Stimulated activated CD4-positive, alpha-beta T cell treated with anti-CD3 and anti-CD28 coated beads, Interleukin-15, amount 100 ng/mL, for 24 hours (primary cell): Measurements from ENCODE around the gene CPED1.
"Not testable (repeated sequence)": the region's sequence is repeated elsewhere in the genome, so short reads cannot be mapped to it uniquely, and the experiment has no call there.

Experiments
- DNase-seq: peaks from one replicate; pipeline ENCODE4 v3.0.0-alpha.2; 2020

Gene CPED1

GRCh38 chr7:121300685-121301420 is 312.3 kb downstream of the CPED1 start:
- DNase-seq = no peak

GRCh38 chr7:121301446-121302213 is 313.1 kb downstream of the CPED1 start:
- no peak for DNase-seq

- DNase-seq = peak; percentile 5
Observed at GRCh38 chr7:121302214-121302745, 313.8 kb downstream of the CPED1 start.

GRCh38 chr7:121303422-121304101 is 315.1 kb downstream of the CPED1 start:
- no peak for DNase-seq

DNA sequence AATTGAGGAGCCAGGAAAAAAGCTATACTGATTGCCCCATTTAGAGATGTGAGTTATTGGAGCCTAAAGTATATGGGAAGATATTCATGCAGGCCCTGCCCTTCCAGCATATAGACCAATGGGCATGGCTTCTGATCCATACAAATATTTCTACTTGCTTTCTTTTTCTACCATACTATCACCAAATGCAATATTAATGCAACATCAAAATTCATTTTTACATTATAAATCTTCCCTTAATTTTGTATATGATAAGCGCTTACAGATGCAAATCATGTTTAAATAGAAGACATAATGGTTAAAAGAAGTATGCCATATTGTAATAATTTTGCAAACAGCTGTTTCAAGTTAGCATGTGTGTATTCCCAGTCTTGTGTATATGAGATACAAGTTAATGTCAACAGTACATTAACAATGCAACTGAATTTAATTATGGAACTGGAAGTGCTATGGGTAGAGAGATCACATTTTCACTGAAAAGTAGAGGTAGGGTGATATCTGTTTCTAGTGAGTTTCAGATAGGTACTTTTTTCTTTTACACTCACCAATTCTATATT is 315.7 kb downstream of the CPED1 start:
- DNase-seq = no peak

GRCh38 chr7:121305109-121305508 is 316.6 kb downstream of the CPED1 start:
- DNase-seq = no peak

GRCh38 chr7:121306565-121306964 is 318.1 kb downstream of the CPED1 start:
- DNase-seq = no peak

GRCh38 chr7:121307021-121307574 is 318.6 kb downstream of the CPED1 start:
- DNase-seq = no peak

GRCh38 chr7:121313220-121313792 is 324.8 kb downstream of the CPED1 start:
- no peak for DNase-seq

DNA sequence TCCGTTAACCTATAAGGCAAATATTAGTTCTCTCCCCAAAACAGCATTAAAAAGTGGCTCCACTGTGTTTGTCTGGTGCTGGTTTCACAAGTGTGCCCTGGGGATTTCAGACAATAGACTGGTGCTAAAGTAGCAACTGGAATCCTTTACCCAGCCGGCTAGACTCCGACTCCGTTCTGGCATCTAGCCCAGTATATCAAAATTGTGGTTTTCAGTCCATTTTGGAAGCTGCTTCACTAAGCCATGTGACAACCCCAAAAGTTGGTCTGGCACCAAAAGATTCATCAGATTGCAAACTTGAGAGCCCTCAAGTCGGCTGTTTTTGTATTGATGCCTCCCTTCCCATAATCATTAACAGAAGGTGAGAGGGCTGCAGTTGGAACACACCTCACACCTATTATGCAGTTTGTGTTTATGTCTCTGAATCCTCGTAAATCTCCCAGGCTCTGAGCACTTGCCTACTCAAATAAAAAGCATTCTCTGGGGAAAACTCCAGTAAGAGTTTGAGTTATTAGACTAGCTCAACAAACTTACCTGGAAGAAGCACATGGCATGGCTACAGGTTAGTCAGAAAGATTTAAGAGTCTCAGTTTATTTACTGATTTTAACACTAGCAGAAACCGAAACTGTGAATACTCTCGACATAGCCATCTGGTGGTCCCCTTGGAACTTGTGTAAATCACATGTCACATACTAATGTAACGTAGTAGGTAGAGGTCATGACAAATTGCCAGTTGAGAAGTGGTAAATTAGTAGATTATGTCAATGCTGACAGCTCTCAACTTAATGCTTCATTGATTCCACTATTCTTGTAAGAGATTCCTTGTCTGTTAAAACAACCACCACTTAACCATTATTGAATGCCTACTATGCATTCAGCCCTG is 325.5 kb downstream of the CPED1 start:
- DNase-seq = no peak

- not testable (repeated sequence) for DNase-seq
Observed at GRCh38 chr7:121315170-121315569, 326.7 kb downstream of the CPED1 start.

GRCh38 chr7:121322460-121322859 is 333.9 kb downstream of the CPED1 start:
- no peak for DNase-seq

GRCh38 chr7:121323515-121324302 is 335.2 kb downstream of the CPED1 start:
- no peak for DNase-seq

DNA sequence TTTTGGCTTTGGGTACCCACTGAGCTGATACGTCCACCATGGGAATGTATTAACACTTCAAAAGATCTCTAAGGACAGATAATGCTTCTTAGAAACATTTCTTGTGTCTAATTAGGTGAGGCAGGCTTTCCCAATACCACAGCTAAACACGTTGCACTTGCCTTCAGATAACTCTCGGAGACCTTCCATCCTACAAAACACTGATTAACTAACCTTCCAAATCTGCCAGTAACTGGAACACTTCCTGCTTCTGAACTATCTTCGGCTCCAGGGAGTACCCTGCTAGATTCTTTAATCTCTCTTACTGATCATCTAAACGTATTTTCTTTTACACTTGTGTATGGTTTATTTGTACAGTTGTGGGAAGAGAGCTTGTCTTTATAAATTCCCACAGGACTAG is 339.2 kb downstream of the CPED1 start:
- no peak for DNase-seq

DNA sequence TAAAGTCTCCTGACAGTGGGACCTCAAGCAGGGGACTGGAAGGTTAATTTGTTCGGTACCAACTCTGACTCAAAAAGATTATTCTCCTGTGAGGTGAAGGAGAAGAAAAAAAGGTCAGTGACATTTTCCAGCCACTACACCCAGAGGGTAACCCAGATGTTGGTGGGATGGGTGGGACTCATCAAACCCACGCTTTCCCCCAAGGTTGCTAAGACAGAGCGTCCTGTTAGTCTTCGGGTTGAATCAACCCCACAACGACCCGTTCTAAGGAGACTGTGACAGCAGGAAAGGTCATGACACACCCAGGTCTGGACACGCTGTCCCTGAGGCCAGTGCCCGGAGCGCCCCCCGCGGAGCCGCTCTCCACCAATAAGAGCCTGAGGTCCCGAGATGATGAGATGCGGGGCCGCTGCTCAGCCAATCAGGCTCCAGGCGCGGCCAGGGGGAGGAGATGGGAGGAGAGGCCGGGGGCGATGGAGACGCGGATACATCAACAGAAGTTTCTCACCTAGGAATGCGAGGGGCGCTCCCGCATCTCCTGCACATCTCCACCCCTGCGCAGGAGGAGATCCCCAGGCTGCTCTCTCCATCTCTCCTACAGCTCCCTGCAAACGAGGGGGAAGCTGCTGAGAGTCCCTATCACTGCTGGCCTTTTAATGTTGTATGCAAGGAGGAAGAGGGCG is 340.1 kb downstream of the CPED1 start, which contains the start of gene WNT16:
TSS of gene WNT16 (plus strand) at position 493 of the 683 bp plus-strand sequence. CDS start 293 bp downstream, outside the sequence.
- peak; percentile 5 for DNase-seq

- peak; percentile 52 for DNase-seq
Observed at GRCh38 chr7:121329191-121330052, 340.9 kb downstream of the CPED1 start.

DNA sequence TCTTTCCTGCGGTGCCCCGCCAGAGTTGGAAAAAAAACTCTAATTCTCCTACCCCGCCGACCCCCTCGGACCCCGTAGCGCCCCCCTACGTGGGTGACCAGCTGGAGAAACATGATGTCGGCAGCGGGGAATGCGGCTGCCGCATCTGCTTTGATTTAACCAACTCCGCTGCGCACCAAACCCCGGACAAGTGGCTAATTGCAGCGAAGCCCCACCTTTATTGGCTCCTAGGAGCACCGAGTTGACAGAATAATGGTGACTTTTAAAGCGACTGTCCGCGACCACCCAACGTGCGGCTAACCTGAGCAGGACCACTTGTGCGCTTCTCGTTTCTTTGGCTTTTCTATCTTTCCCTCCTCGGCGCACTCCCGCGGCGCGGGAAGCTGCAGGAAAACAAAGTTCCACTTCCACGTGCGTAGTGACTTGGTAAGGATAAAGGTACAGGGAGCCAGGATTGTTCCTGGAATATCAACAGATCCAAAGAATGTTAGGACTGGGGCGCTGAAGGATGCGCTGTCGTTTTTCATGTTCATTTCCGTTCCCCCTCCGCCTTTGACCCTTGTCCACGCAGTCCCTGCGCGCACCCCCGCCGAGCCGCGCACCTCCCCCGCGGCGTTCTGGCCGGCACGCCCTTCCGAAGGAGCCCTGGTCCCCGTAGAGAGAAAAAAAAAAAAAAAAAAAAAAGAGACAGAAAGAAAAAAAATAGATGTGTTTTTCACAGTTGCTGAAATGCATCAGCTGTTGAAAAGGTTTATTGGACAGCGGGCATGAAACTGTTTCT is 341.7 kb downstream of the CPED1 start:
- peak; percentile 8 for DNase-seq

DNA sequence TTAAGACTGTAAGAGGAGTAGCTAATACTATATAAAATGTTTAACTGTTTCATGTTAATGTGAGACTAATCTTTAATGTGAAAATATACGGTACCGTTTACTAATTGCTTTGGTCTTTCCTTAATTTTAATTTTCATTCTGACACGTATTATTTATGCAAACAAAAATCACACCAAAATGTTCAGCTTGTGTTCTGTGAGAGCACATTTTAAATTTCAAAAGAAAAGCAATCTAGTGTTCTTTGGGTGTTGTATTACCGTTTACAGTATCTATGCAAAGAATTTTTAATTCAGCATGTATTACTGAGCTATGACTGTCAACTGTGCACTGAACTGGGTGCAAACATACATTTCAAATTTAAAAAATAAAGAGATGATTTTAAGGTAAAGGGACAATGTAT is 342.5 kb downstream of the CPED1 start:
- no peak for DNase-seq
